ENCODE results near the gene PRKCE.
A peak's percentile ranks its signal among the peaks of the same experiment; 100 is the strongest.

Gene PRKCE

DNA sequence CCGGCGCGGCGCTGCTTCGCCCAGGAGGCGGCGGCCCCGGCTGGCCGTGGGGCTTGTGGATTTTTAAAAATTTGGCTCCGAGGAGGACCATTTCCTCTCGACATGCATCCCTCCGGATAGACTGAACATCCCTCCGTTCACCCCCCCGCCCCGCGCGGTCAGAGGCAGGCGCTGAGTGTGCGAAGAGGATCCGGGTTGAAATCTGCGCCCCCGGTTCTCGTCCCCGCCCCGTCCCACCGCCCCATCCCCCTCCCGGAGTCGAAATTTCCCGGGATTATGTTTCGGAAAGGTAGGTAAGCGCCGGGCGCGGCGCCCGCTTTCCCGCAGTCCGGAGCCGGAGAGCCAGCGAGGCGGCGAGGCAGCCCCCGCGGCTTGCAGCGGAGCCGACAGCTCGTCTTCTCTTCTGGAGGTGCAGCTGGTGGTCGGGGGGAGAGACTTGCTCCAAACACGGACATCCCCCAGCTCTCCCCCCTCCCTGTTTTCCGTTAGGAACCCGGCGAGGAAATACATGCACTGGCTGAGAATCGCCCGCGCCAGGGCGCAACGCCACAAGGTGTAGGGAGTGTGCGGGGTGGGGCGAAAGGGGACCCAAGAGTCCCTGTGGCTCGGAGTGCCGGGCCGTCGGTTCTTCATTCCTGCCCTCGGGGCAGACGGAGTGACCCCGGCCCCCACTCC is at the start of gene PRKCE:
PRKCE (plus strand) TSS at position 261 of the 675 bp plus-strand sequence.
- peak in 36 of 51 donors; percentile 15 to 89 (median 56) for DNase-seq

DNA sequence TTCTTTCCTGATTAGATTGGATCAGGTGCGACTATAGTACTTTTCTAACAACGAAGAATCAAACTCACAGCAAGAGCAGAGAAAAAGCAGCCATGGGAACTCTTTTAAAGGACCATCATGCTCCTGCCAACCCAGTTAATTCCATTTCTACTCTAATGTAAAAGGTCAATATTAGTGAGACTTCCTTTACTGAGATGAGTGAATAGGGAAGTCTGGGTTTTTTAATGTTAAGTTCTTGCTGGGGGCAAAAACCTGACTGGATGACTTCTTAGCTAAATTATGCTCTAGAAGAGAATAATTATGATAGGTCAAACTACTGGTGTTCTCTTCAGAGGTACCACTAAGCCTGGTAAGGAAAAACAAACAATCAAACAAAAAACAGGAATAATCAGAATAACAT is 48.9 kb upstream of the PRKCE start:
- DNase-seq, result no peak

DNA sequence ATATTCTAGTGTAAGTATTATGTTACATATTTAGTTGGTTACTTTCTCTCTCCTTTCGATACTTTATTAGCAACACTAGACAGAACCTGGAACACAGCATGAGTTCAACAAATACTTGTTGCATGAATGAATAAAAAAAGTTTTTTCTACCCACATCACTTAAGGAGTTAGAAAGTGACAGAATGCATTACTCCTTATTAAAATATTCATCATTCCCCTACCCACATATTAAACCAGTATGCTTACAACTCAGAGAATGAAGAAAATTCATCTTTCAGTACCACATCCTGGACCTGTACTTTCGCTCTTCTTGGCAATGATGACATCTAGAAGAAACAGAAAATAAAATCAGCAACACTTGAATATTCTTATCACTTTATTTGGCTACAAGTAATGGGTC is 46.4 kb upstream of the PRKCE start:
- no peak for DNase-seq

DNA sequence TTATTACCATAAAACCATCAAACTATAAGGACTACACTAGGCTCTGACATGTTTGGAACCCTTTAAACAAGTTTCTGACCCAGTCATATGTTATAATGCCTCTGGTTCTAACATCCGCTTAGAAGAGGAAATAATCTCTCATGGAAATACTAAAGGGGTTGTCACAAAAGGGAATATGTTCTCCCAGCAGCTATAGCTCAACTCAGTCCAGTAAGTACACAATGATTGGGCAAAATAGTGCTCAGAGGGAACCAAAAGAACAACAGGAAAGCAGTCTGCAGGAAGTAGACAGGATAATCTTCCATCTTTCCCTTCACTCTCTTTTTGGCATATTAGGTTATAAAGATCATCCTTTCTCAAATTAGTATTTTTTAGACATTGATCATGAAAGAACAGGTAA is 44.7 kb upstream of the PRKCE start:
- DNase-seq, result no peak

DNA sequence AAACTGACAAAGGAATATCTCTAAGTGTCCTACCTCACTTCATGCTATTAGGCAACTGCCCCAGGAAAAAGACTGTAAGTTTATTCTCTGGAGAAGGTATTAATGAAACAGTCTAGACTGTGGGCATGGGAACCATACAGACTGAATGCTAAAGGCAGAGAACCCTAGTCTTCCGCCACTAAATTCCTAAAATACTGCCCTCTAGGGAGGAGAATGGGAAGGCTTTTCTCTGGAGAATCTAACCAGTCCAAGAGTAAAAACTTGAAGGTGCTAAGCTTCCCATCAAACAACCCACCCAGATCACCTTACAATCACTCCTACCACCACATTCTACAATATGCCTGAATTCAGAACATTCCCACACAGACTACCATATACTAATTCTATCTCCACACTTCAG is 43.8 kb upstream of the PRKCE start:
- no peak for DNase-seq

DNA sequence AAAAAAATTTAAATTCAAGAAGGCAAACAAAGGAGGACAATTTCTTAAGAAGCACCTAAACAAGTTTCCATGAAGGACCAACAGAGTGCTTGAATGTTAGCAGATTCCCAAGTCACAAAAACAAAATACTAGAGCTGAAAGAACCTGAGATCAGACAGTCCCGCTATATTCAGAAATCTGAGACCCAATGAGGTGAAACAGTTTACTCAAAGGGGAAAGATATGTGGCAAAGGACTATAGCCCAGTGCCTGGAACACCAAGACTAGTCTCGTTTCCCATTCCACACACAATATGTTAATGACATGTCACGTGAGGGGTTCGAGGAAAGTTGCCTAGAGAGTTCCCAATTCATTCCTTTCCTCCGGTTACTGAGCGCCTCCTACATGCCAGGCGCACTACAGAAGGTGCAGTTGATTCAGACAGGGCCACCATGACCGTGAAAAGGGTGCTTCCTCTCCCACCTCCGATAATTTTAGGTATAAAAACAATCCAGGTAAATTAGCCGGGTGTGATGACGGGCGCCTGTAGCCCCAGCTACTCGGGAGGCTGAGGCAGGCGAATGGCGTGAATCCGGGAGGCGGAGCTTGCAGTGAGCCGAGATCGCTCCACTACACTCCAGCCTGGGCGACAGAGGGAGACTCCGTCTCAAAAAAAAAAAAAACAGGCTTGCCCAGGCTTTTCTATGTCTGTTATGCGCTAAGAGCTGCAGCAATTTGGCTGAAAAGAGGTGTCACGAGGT is 41.0 kb upstream of the PRKCE start:
- peak in 47 of 51 donors; percentile 7 to 86 (median 46) for DNase-seq

DNA sequence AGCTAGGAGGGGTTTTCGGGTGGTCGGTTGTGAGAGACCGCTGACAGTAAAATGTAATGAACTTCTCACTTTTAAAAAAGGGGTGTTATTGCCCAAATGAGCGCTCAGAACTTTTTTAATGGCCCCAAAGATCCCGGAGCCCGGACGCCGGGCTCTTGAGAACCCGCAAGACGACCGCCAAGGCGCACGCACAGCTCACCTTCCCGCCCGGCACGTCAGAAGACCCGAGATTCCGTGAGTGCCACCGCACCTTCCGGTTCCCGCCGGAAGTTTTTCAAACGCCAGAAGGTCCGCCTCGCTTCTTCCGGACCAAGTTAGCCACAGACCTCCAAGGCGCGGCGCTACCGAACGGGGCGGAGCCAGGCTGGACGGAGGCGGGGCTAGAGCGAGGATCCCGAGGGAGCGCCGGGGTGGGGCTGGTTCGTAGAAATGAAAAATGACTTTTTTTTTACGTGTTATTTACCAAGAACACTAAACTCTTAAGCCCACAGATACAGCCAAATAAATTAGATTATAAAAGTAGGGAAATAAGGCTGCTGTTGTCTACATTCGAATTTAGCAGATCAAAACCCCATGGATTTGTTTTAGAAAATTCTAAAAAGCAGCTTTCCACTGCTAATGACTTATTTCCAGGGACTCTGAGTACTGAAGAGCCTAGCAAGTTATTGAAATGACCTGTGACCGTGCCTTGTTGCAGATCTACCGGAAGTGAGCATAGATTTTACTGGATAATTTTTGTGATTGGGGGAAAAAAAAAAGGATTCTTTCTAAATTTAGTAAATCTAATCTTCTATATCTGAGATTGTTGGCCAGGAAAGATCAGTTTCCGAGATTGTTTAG is 40.2 kb upstream of the PRKCE start, which contains the start of gene SRBD1:
SRBD1 (minus strand) TSS at position 248 of the 840 bp plus-strand sequence. CDS start 5,826 bp downstream, outside the sequence.
- peak; percentile 33 to 96 (median 87) for DNase-seq

DNA sequence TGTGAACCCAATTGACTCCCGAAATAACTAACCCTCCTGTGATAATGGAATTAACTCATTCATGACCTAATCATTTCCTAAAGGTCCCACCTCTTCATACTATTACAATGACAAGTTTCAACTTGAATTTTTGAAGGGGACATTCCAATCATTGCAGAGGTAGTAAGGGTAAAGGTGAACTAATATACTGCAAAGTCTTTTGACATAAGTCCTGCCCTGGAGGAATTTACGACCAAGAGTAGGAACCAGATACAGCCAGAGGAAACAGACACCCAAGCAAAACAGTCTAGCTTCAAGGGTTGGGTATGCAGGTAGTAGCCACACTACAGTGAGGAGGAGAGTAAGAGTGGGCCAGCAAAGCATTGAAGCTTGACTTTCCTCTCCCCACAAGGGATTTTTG is 39.2 kb upstream of the PRKCE start:
- DNase-seq, result no peak

DNA sequence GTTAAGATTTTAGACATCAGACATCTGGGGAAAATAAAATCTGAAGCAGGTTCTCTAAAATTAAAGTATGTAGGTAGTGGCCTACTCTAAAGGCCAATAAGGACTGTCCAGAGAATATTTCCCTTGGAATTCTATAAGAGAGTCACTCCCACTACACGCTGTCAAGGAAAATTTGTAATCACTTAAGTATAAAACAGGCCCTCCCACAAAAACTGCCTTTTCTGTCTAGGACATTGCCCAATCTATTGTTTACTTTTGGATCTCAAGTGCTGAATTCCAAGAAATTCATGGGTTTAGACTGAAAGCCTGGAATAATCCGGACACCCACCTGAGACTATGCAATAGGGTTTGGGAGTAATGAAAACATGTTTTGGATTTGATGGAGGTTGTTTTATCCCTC is 38.7 kb upstream of the PRKCE start:
- DNase-seq, result no peak

DNA sequence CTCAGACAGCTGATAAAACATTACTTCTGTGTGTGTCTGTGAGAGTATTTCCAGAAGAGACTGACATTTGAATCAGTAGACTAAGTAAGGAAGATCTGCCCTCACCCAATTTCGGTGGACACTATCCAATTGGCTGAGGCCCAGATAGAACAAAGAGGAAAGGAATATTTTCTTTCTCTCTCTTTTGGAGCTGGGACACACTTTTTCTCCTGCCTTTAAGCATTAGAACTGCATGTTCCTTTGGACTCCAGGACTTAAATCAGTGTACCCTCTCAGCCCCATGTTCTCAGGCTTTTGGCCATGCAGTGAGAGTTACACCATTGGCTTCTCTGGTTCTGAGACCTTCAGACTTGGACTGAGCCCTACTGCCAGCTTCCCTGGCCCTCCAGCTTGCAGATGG is 37.1 kb upstream of the PRKCE start:
- DNase-seq, result peak in 9 of 51 donors; percentile 3 to 38 (median 10)

DNA sequence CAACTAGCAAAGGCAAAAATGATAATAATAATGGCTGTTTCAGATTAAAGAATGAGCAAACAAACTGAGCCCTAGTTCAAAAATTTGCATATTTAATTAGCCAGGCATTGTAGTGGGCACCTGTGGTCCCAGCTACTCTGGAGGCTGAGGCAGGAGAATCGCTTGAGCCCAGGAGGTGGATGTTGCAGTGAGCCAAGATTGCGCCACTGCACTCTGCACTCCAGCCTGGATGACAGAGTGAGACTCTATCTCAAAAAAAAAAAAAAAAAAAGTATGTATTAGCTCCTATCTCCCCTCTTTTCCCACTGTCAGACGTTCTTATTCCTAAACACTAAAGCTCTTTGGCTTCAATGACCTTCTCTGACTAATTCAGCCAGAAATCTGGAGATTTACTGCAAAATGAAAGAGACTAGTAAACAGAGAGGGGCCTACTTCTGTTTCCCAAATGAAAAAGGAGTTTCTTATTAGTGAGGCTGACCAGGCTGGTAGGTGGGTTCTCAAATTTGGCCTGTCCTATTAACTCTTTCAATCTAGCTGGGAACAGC is 36.5 kb upstream of the PRKCE start:
- DNase-seq, result no peak

DNA sequence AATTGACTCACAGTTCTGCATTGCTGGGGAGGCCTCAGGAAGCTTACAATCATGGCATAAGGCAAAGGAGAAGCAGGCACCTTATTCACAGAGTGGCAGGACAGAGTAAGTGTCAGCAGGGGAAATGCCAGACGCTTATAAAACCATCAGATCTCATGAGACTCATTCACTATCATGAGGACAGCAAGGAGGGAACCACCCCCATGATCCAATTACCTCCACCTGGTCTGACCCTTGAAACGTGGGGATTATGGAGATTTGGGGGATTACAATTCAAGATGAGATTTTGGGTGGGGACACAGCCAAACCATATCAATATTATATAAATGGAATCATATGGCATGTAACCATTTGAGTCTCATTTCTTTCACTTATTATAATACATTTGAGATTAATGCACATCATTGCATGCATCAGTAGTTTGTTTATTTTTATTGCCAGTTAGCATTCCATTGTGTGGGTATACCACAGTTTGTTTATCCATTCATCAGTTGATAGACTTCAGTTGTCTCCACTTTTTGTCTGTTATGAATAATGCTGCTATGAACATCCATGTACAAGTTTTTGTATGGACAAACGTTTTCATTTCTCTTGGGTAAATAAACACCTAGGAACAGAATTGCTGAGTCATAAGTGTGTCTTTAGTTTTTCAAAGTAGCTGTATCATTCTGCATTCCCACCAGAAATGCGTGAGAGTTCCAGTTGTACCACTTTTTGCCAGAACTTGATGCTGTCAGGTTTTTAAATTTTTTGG is 34.6 kb upstream of the PRKCE start:
- no peak for DNase-seq

DNA sequence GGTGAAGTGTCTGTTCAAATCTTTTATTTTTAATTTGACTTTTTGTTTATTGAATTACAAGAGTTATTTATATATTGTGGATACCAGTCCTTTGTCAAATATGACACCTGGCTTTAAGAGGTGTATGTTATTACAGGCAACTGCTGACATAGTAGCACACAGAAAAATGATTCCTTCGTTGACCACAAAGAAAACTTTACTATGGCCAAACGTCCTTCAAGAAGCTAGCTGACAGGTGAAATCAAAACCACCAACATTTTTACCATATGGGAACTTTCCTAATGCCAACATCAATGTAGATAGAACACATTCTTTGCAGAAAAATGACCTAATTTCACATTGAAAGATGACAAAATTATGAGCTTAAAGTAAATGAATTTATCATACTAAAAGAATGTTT is 34.0 kb upstream of the PRKCE start:
- DNase-seq, result no peak

DNA sequence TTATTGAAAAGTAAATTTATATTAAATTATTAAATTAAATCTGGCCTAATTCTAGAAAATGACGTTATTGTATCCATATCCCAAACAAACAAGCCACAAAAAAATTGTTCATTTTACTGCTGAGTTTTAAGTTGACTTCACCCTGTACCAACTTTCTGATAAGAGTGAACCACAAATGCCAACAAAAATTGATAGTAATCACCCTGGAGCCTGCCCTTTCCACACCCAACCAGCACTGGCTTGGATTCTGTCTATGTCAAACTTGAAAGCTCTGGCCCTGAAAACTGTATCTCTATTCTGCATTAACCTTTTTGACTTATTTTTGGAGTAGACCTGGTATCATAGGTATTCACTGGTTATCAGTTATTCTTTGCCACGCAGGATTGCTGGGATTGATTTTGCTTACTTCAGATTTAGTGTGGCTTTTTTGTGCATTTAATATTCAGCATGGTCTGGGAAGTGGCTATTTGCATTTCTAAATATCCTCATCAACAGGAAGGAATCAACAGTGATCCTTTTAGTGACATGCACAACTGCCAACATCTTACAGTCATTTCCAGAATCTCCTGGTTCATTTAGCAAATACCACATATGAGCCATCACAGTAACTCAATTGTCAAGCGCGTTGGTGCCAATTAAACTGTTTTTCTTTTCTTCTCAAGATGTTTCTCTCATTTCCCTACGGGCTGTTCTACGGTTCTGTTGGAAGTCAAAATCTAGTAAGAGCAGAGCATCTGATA is 29.0 kb upstream of the PRKCE start:
- no peak for DNase-seq

DNA sequence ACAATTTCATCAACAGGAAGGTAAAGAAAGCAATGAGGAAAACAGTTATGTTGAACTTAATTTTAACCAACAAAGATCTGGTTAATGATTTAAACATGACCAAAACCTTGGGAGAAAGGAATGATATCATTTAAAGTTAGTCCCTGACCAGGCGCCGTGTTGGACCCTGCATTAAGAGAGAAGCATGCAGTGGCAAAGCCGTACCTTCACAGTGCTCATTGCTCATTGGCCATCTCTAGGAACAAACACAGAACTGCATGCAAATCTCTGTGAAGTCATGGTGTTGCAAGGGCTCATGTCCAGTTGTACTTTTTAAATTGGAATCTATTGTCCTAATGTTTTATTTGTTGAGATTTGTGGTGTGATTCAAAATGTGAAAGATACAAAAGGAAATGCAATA is 28.4 kb upstream of the PRKCE start:
- no peak for DNase-seq

DNA sequence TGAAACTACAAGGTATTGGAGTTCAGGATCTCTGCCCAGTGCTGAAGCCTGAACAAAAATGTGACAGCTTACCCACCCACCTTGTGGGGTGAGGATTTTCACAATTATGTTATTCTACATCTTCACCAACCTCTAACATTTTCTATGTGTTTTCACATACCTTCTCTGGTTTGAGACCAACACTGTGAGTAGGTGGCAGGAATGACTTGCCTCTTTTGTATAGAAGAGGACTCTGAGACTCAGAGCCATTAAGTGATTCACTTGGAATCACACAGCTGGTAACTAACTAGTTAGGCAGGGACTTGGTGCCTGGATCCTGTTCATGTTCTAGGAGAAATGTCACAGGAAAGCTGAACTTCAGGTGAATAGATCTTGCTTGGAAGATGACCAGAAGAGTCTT is 25.7 kb upstream of the PRKCE start:
- no peak for DNase-seq

DNA sequence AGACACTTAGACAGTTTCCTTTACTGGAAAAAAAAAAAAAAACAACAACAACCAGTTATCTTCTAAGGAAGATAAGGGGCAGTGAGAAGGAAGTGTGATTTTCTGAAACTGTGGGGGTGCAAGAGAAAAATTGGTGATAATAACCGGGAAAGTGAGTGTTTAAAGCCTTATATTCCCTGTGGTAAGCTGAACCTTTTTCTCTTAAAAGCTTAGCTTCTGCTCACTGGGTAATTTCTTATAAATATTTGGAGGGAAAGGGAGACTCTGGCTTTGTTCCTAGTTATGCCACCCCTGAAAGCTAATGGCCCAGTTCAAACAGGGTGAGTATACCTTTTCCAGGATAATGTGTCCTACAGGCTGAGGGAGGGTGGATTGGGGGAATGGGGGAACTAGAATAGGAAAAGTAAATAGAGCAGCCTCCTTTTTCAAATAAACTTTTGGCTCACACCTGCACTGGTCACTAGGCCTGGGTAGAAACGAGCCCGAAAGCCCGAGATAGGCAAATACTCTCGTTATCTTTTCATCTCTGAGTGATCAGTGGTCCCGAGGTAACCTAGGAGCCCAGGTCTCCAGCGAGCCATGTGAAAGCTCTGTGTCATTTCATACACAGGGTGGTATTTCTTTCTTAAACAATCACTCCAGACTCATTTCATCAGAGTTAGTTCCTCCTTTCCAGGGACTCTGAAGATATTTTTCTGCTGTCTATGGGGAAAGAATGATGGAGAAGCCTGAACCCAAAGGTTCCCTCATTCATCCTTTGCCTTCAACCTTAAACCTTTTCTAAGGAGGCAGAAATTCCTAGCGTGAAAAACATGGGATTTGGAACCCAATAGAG is 24.9 kb upstream of the PRKCE start:
- no peak for DNase-seq

DNA sequence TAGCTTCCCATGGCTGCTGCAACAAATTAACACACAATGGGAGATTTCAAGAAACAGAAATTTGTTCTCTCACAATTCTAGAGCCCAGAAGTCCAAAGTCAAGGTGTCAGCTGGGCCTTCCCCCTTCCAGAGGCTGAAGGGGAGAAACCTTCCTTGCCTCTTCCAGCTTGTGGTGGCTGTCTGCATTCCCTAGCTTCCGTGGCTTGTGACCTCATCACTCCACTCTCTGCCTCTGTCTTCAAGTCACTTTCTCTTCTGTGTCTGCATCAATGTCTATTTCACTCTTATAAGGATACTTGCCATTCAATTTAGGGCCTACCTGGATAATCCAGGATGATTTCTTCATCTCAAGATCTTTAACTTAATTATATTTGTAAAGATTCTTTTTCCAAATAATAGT is 23.6 kb upstream of the PRKCE start:
- no peak for DNase-seq

DNA sequence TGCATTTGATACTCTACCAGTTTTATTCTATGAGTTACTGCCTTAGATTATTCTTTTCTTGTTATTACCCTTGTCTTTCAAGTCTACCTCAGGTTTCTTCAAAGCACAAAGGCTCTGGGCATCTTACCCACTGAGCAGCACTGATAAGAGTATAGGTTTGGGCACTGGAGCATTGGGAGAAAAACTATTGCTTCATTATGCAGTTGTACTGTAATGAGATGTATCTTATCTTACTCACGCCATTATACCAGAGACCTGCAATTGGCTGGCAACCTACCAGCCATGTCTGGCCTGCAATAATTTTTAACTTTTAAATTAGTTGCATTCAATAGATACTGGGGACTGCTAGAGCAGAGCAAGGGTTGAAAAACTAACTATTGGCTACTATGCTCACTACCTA is 21.5 kb upstream of the PRKCE start:
- no peak for DNase-seq
